Nephron (organoid): ENCODE measurements around the gene CDK5.

ENCODE experiments used
- H3K27ac Mint-ChIP-seq, 3 experiments: 2 replicates each; pipeline ENCODE4 v1.8.0; 2020; ENCODE audit warnings: mixed read lengths in 3 of 3, mild to moderate bottlenecking in 2 of 3, moderate library complexity in 1 of 3
- H3K27me3 Mint-ChIP-seq: 2 replicates; pipeline ENCODE4 v1.8.0; 2021; ENCODE audit warnings: low read depth, mild to moderate bottlenecking, moderate library complexity, mixed read lengths
- H3K36me3 Mint-ChIP-seq: 2 replicates; pipeline ENCODE4 v1.8.0; 2020; ENCODE audit warnings: low read depth, mixed read lengths
- H3K4me1 Mint-ChIP-seq: 2 replicates; pipeline ENCODE4 v1.8.0; 2020; ENCODE audit warnings: mixed read lengths
- H3K4me3 Mint-ChIP-seq, 3 experiments: 2 replicates each; pipeline ENCODE4 v1.8.0; 2020; ENCODE audit warnings: mild to moderate bottlenecking in 3 of 3, mixed read lengths in 3 of 3, moderate library complexity in 2 of 3
- H3K9me3 Mint-ChIP-seq: 2 replicates; pipeline ENCODE4 v1.8.0; 2020; ENCODE audit warnings: mixed read lengths
- CTCF ChIP-seq, 3 experiments: fragments of 200-600 bp; sonication (generic); IDR thresholded peaks; one replicate each; pipeline ENCODE4 v1.5.0; 2021; ENCODE audit warnings: antibody characterized with exemption in 3 of 3; ENCODE audit not compliant: unreplicated experiment in 3 of 3

The CDK5 gene

DNA sequence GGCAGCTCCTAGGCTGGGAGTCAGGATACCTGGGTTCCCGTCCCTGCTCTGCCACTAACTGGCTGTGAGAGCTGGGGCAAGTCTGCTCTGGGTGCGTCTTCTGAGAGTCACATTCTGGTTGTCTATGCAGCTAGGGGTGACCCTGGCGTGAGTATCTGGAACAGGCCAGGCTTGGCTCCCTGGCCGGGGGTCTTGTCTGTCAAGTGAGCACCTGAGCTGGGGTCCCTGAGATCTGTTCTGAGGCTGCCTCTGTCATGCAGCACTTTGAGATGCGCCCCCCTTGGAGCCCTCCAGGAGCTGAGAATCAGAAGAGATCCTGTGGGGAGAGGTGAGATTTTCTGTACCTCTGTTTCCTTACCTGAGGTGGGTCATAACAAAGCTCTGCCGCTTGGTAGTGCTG lies 36.1 kb upstream of the CDK5 start:
- Mint-ChIP-seq H3K4me3 (no peak overlapping the region), H3K9me3 (no peaks in the 10 kb centered on the region), H3K36me3 (no peaks in the 10 kb centered on the region), H3K27me3 (peaks cover 4% of the 10 kb centered on the region), H3K27ac (no peak overlapping the region), H3K4me1 (peaks cover 20% of the 10 kb centered on the region)
- no peak for TF ChIP-seq CTCF (IDR thresholded peaks at IDR 0.05; ENCODE audit: unreplicated experiment in 3 of 3)

DNA sequence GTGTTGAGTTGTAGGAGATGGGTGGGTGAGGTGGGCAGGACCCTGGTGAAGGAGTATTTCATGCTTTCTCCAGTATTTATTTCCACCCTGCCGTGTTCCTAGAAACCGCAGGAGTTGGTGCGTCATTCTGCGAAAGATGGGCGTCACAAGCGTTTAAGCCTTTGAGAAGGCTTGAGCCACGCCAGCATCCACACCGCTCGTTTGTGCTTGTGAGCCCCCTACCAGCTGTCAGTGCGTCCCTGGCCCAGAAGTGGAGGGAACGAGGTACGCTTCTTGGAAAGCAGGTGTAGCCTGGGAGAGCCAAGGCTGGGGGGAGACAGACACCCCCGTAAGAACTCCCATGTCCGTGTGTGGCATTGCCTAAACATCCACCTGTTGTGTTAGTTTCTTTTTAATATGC lies 34.3 kb upstream of the CDK5 start:
- no peaks in the 10 kb centered on the region for H3K9me3 Mint-ChIP-seq
- peaks cover 27% of the 10 kb centered on the region for H3K4me1 Mint-ChIP-seq
- no peak overlapping the region for H3K4me3 Mint-ChIP-seq
- peaks cover 4% of the 10 kb centered on the region for H3K27me3 Mint-ChIP-seq
- no peak for TF ChIP-seq CTCF (IDR thresholded peaks at IDR 0.05; ENCODE audit: unreplicated experiment in 3 of 3)
- H3K36me3 Mint-ChIP-seq: no peaks in the 10 kb centered on the region
- H3K27ac Mint-ChIP-seq: no peak overlapping the region

GRCh38 chr7:151091431-151091830 lies 33.7 kb upstream of the CDK5 start:
- no peaks in the 10 kb centered on the region for H3K9me3 Mint-ChIP-seq
- no peak overlapping the region for H3K27ac Mint-ChIP-seq
- TF ChIP-seq CTCF (IDR thresholded peaks at IDR 0.05; ENCODE audit: unreplicated experiment in 3 of 3): peak in 2 of 3 experiments; percentile 16 to 35
- H3K36me3 Mint-ChIP-seq: no peaks in the 10 kb centered on the region
- H3K27me3 Mint-ChIP-seq: peaks cover 4% of the 10 kb centered on the region
- peaks cover 27% of the 10 kb centered on the region for H3K4me1 Mint-ChIP-seq
- H3K4me3 Mint-ChIP-seq: no peak overlapping the region

DNA sequence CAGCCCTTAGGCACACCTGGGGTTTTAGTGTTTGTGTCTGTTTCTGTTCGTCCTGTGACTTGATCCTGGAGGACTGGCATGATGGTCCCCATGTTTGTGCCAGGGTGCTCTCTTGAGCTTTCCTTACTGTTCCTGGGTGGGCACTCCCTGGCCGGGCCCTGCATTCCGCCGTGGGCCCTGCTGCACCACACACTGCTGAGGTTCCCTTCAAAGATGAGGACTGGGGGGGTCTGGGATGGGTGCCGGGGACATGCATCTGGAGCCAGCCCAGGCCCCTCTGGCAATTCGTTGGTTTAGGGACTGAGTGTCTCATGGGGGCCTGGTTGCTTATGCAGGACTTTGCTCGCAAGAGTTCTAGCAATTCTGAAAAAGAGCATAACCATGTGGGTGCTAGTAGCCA lies 33.3 kb upstream of the CDK5 start:
- Mint-ChIP-seq H3K27ac (no peak overlapping the region), H3K4me1 (peaks cover 27% of the 10 kb centered on the region), H3K36me3 (no peaks in the 10 kb centered on the region), H3K27me3 (peaks cover 4% of the 10 kb centered on the region), H3K4me3 (peak overlapping the region in 1 of 3 experiments; percentile 30), H3K9me3 (no peaks in the 10 kb centered on the region)
- no peak for TF ChIP-seq CTCF (IDR thresholded peaks at IDR 0.05; ENCODE audit: unreplicated experiment in 3 of 3)

DNA sequence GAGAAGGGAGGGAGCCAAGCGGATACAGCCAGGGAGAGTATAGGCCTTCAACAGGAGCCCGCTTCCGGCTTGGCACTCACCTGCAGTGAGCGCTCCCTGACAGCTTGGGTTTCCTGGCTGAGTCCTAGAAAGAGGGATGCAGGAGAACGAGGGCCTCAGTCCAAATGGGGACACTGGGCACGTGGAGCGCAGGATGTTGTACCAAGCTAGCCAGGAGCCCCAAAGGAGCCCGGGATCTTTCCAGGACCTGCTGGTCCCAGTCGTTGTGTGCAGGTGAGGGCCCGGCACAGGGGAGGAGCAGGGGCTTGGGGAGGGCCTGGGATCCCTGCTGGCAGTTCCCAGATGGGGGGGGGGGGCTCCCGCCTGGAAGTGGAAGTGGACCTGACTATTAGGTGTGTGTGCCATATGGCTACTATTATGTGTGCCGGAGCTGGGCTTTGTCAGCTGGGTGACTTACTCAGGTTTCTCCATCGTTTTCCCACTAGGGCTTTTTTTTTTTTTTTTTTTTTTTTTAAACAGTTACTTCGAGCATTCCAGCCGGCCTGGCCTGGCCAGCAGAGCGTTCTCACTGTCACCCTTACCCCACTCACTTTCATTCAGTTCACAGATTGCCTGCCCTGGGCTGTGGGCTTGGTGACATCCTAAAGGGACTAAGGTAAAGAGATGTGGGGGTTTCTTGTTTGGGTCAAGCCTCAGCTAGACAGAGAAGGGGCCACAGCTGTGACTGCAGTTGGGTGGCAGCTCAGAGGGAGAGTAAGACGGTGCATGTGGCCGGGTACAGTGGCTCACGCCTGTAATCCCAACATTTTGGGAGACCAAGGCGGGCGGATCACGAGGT lies 32.4 kb upstream of the CDK5 start:
- peak overlapping the region; percentile 44 to 86 (median 84) for H3K27ac Mint-ChIP-seq
- peaks cover 4% of the 10 kb centered on the region for H3K27me3 Mint-ChIP-seq
- H3K4me3 Mint-ChIP-seq: peak overlapping the region; percentile 87 to 88 (median 87)
- no peak for TF ChIP-seq CTCF (IDR thresholded peaks at IDR 0.05; ENCODE audit: unreplicated experiment in 3 of 3)
- H3K4me1 Mint-ChIP-seq: peaks cover 35% of the 10 kb centered on the region
- no peaks in the 10 kb centered on the region for H3K9me3 Mint-ChIP-seq
- H3K36me3 Mint-ChIP-seq: no peaks in the 10 kb centered on the region
